HG03575 (cell line): Measurements from ENCODE around the gene OR4K2.
"Not testable (repeated sequence)": the region's sequence is repeated elsewhere in the genome, so short reads cannot be mapped to it uniquely, and the experiment has no call there.

ENCODE experiments used
- ATAC-seq: cut with Tn5 transposase; IDR thresholded peaks from one replicate; pipeline ENCODE4 v1.9.1; 2021; ENCODE audit not compliant: unreplicated experiment, insufficient number of reproducible peaks, low FRiP score; ENCODE audit errors: extremely low read depth

The OR4K2 gene

DNA sequence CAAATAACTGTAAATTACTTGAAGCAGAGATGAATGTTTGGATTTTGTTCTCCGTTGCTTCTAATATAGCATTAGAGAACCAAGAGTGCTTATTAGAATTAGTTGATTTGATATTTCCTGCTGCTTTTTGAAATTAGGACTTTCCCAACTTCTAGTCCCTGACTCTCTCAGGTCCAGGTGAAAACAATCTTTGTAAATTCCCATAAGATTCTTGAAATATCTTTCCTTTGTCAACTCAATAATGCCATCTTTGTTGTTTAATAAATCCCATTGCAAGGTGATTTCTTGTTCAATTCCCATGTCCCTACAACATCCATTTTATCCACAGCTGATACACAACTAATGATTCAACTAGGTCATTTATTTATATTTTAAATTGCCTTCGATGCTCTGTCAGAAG lies at the start of gene OR4K2:
Gene OR4K2, plus strand, starts transcription at position 301 of the 400 bp plus-strand sequence. CDS start 1,126 bp downstream, outside the sequence.
- no peak for ATAC-seq

DNA sequence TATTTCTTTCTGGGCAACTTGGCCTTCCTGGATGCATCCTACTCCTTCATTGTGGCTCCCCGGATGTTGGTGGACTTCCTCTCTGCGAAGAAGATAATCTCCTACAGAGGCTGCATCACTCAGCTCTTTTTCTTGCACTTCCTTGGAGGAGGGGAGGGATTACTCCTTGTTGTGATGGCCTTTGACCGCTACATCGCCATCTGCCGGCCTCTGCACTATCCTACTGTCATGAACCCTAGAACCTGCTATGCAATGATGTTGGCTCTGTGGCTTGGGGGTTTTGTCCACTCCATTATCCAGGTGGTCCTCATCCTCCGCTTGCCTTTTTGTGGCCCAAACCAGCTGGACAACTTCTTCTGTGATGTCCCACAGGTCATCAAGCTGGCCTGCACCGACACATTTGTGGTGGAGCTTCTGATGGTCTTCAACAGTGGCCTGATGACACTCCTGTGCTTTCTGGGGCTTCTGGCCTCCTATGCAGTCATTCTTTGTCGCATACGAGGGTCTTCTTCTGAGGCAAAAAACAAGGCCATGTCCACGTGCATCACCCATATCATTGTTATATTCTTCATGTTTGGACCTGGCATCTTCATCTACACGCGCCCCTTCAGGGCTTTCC lies 47.2 kb upstream of the OR4K2 start:
- not testable (repeated sequence) for ATAC-seq

- no peak for ATAC-seq
These were observed 46.6 kb upstream of the OR4K2 start for GRCh38 chr14:19828314-19828713.

DNA sequence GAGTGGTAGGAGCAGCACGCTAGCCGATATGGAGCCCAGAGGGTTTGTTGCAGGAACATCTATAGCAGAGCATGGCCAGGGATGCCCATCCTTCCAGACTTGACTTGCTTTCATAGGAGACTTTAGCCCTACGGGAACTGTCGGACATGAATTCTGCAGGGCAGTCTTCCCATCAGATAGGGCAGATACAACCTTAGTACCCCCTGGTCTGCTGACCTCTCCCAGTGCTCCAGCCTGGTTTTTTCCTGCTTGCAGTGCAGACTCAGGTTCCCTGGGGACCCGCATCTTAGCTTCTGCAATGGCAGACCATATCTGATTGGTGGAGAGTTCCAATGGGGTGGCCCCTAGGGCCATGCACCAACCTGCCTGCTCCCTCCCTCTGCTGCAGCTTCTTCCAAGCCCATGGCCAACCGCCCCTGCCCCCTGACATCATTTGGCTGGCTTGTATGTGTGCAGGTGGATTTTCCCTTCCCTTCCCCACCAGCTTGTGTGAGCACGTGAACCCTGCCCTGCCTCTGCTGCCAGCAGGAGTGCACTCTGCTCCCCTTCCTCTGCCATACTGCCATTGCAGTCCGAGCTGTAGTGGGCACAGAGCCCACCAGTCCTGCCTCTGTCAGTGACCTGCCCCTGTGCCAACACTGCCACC lies 40.6 kb upstream of the OR4K2 start:
- not testable (repeated sequence) for ATAC-seq

- ATAC-seq = no peak
These were observed 36.5 kb upstream of the OR4K2 start for GRCh38 chr14:19838433-19838832.

GRCh38 chr14:19851365-19851764 lies 23.6 kb upstream of the OR4K2 start:
- no peak for ATAC-seq

DNA sequence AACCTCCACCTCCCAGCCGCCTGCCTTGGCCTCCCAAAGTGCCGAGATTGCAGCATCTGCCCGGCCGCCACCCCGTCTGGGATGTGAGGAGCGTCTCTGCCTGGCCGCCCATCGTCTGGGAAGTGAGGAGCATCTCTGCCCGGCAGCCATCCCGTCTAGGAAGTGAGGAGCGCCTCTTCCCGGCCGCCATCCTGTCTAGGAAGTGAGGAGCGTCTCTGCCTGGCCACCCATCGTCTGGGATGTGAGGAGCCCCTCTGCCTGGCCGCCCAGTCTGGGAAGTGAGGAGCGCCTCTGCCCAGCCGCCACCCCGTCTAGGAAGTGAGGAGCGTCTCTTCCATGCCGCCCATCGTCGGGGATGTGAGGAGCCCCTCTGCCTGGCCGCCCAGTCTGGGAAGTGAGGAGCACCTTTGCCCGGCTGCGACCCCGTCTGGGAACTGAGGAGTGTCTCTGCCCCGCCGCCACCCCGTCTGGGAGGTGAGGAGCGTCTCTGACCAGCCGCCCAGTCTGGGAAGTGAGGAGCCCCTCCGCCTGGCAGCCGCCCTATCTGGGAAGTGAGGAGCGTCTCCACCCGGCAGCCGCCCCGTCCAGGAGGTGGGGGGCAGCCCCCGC lies 8.8 kb upstream of the OR4K2 start:
- not testable (repeated sequence) for ATAC-seq

GRCh38 chr14:19873178-19873577 lies 1.8 kb upstream of the OR4K2 start:
- no peak for ATAC-seq

DNA sequence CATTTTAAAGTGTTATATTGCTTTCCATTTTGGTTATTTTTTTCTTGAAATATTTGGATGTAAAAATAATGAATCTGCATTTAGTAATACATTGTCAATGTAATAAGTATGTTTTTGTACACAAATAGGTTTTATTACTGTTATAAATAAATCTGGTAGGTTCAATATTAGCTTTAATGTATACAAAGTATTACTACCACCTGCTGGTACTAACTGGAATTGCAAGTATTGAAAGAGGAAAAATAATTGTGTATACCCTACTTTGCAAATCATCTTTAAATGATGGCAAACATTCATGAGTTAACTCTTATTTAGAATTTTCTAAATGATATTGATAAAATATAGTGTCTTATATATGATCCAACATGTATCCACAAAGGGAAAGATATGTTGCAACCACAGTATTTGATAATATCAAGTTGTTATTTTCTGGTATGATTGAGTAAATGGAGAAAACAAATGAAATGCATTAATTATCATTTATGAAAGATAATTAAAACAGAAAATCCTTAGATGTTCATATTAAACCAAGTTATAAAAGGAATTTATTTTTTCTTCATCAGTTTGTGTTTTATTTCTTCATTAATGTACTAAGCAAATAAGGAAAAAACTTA lies 3.2 kb downstream of the OR4K2 start:
- ATAC-seq = no peak

- ATAC-seq = no peak
These were observed 20.3 kb downstream of the OR4K2 start for GRCh38 chr14:19895282-19895681.

DNA sequence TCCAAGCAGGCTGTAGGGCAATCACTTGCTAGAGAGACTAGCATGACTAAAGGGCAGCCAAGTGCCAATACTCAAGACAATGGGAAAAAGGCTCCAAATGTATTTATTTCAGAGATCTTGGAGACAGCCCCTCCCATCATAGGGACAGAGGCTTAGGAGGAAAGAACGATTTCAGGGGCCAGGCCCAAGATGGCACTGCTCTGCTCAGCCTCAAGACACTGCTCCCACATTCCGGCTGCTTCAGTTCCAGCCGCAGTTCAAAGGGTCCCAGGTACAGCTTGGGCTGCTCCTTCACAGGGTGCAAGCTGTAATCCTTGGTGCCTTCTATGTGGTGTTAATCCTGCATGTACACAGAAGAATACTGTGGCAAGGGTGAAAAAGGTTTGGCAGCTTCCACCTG lies 26.1 kb downstream of the OR4K2 start:
- ATAC-seq = no peak

- ATAC-seq = no peak
These were observed 27.5 kb downstream of the OR4K2 start for GRCh38 chr14:19902409-19902808.

DNA sequence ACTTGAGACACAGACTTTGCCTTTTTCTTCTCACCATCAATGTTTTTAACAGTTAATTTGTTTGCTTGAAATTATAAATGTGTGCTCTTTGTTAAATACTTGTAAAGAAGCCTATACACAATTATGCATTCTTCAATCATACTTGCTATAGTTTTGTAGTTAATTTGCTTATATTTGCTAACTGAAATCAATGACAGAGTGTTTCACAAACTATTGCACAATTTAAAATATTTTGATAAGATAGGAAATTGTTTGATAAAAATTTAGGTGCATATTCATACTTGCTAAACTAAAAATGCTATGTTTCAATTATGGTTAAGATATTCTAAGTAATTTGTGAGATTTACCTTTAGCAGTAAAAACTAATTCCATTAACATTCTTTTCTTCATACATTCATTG lies 31.7 kb downstream of the OR4K2 start:
- ATAC-seq = no peak

- no peak for ATAC-seq
These were observed 36.2 kb downstream of the OR4K2 start for GRCh38 chr14:19911114-19911513.

- no peak for ATAC-seq
These were observed 42.3 kb downstream of the OR4K2 start for GRCh38 chr14:19917243-19917642.

DNA sequence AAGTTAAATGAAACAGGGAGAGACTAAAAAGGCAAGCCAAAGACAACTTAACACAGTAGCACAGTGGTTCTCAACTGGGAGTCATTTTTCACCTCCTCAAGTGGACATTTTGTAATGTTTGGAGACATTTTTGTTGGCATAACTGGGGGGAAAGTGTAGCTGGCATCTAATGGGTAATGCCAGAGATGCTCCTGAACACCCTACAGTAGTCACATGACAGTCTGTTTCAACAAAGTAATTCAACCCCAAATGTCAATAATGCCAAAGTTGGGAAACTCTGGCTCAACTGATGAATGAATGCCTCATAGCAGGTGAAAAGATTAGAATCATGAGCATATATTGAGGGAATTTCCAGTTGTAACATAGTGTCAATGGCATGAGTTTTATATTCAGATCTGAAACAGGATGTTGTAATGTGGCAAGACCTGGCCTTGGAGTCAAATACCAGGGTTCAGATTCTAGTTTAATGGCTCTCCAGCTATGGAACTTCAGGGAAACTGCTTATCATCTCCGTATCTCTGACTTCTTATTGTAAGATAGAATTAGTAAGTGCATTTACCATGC lies 43.1 kb downstream of the OR4K2 start:
- ATAC-seq = no peak

GRCh38 chr14:19918553-19919264 lies 43.8 kb downstream of the OR4K2 start:
- ATAC-seq = no peak

DNA sequence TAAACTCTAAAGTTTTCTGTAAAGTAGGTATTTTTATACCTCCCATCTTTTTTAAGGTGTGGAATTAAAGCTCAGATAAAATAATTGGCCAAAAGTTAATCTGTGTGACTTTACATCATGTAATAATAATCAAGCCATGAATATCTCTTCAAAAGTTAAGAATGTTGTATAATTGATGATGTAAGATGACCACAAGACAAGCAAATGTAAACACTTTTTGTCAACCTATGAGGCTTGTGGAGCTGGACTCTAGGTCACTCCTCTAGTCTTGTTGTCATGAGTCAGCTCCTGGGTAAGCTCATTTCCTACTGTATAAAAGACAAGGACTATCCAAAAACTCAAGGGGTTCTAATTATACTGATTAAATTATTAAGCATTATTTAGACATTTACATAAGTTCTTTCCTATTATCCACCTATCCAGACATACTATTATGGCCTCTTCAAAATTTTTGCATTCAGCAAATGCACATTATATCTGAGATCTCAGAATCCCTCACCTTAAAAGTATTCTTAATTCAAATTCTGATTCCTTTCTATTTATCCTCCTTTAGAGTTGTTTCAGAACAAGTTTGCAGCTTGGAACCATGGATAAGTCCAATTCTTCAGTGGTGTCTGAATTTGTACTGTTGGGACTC lies 45.2 kb downstream of the OR4K2 start, which contains the start of gene OR4K5:
Gene OR4K5, plus strand, starts transcription at position 587 of the 637 bp plus-strand sequence. Its CDS starts 0 bp downstream, at position 587.
- ATAC-seq = no peak

DNA sequence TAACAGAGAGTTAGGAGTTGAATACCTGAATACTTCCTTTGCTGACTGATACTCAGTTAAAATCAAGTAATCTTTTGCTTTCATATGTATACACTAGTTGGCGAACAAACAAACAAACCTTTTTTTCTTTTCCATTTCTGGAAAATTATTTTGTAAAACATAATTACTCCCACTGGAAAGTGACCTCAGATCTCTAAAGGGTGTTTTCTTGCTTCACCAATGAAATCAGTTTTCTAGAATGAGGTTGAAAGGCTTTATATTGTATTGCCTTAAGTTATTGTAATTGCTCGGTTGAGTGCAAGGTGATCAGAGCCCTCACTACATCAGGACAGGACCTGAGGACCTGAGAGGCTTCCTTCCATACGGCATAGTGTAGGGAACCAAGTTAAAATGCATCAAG lies 55.7 kb downstream of the OR4K2 start, which contains the start of gene OR4K1:
Gene OR4K1, plus strand, starts transcription at position 301 of the 400 bp plus-strand sequence. CDS start 4,750 bp downstream, outside the sequence.
- ATAC-seq = no peak
